ENCODE measurements around the gene PIK3AP1.
A peak's percentile ranks its signal among the peaks of the same experiment; 100 is the strongest.
"Not testable (repeated sequence)": the region's sequence is repeated elsewhere in the genome, so short reads cannot be mapped to it uniquely, and the experiment has no call there.

Gene PIK3AP1

DNA sequence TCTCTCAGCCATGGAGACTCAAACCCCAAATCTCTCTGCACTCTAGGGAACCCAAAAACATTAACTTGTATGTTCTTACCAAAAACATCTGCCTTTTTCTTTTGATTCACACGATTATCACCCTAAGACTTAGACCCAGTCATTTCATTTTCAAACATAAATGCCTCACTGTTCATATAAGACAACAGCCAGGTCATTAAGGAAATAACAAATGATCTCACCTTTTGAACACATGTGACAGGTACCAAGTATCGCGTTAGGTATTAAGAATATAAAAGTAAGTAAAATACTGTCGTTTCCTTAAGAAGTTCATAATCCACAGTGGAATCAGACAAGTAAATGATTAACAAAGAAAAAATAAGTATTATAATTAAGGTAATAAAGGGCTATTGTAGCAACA is 142.3 kb downstream of the PIK3AP1 start:
- Histone ChIP-seq H3K27me3 (ENCODE audit: insufficient read depth, low read length) (no peaks in the 10 kb centered on the region), H3K4me3 (ENCODE audit: low read depth, low read length) (no peak overlapping the region), H3K36me3 (ENCODE audit: insufficient read depth, low read length) (peaks cover 5% of the 10 kb centered on the region), H3K79me2 (ENCODE audit: control insufficient read depth, insufficient read depth, low read length, unreplicated experiment) (peaks cover 92% of the 10 kb centered on the region), H3K4me1 (ENCODE audit: control insufficient read depth, insufficient read depth, low read length, unreplicated experiment) (peaks cover 22% of the 10 kb centered on the region), H3K27ac (ENCODE audit: low read depth, low read length) (no peak overlapping the region), H2AFZ (ENCODE audit: low read length, unreplicated experiment) (no peak overlapping the region)

DNA sequence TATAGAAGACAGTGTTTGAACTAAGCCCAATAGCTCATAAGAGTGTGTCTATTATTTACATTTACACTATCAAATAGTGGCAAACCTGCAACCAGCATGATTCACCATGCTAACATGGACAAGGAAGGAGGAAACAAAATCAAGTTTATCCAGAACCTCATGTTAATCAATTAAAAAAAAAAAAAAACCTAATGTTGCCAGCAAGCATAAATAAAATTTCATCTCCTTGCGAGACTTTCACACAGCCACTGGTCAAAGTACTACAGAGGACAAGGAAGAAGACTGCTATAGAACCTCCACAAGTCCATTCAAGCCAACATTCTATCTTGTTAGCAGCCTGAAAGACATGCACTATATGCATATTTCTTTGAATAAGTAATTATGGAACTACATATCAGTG is 143.2 kb downstream of the PIK3AP1 start:
- Histone ChIP-seq H2AFZ (ENCODE audit: low read length, unreplicated experiment) (no peak overlapping the region), H3K4me3 (ENCODE audit: low read depth, low read length) (no peak overlapping the region), H3K4me1 (ENCODE audit: control insufficient read depth, insufficient read depth, low read length, unreplicated experiment) (peaks cover 18% of the 10 kb centered on the region), H3K27me3 (ENCODE audit: insufficient read depth, low read length) (no peaks in the 10 kb centered on the region), H3K36me3 (ENCODE audit: insufficient read depth, low read length) (peaks cover 5% of the 10 kb centered on the region), H3K27ac (ENCODE audit: low read depth, low read length) (no peak overlapping the region), H3K79me2 (ENCODE audit: control insufficient read depth, insufficient read depth, low read length, unreplicated experiment) (peaks cover 92% of the 10 kb centered on the region)

DNA sequence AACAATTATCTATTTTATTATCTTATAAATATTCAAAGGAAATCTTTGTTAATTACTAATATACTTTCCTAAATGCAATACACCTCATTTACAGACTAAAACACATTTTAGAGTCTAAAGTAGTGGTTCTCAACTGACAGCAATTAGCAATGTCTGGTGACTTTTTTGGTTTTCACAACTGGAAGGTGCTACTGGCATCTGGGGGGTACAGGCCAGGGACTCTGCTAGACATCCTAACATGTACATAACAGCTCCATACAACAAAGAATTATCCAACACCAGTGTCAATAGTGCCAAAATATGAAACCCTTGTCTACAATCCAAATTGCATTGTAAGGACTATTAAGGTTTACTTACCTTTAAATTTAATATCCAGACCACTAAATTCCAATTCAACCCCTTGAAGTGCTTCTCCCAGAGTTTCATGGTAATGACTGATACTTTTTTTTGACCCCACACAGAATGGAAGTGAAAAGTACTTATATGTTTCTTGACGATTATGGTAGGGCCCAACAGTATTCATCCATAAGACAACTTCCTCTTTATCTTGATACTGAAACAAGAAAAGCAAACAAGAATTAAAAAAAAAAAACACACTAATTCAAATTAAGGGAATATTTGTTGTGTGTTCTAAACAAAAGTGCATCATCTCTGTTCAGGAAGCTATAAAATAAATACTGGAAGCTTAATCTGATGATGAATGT is 143.9 kb downstream of the PIK3AP1 start:
- H2AFZ ChIP-seq (ENCODE audit: low read length, unreplicated experiment) = no peak overlapping the region
- H3K4me1 ChIP-seq (ENCODE audit: control insufficient read depth, insufficient read depth, low read length, unreplicated experiment) = peaks cover 12% of the 10 kb centered on the region
- peaks cover 5% of the 10 kb centered on the region for H3K36me3 ChIP-seq (ENCODE audit: insufficient read depth, low read length)
- H3K27ac ChIP-seq (ENCODE audit: low read depth, low read length) = no peak overlapping the region
- H3K27me3 ChIP-seq (ENCODE audit: insufficient read depth, low read length) = no peaks in the 10 kb centered on the region
- peaks cover 92% of the 10 kb centered on the region for H3K79me2 ChIP-seq (ENCODE audit: control insufficient read depth, insufficient read depth, low read length, unreplicated experiment)
- H3K4me3 ChIP-seq (ENCODE audit: low read depth, low read length) = no peak overlapping the region

DNA sequence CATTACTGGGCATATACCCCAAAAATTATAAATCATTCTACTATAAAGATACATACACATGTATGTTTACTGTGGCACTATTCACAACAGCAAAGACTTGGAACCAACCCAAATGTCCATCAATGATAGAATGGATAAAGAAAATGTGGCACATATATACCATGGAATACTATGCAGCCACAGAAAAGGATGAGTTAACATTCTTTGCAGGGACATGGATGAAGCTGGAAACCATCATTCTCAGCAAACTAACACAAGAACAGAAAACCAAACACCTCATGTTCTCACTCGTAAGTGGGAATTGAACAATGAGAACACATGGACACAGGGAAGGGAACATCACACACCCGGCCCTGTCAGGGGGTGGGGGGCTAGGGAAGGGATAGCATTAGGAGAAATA is 145.8 kb downstream of the PIK3AP1 start:
- not testable (repeated sequence) for H3K36me3 ChIP-seq (ENCODE audit: insufficient read depth, low read length); H3K27ac ChIP-seq (ENCODE audit: low read depth, low read length); H3K4me3 ChIP-seq (ENCODE audit: low read depth, low read length); H3K4me1 ChIP-seq (ENCODE audit: control insufficient read depth, insufficient read depth, low read length, unreplicated experiment); H2AFZ ChIP-seq (ENCODE audit: low read length, unreplicated experiment); H3K27me3 ChIP-seq (ENCODE audit: insufficient read depth, low read length)
- H3K79me2 ChIP-seq (ENCODE audit: control insufficient read depth, insufficient read depth, low read length, unreplicated experiment) = peaks cover 91% of the 10 kb centered on the region

- Histone ChIP-seq H3K36me3 (ENCODE audit: insufficient read depth, low read length) (peaks cover 5% of the 10 kb centered on the region), H3K27me3 (ENCODE audit: insufficient read depth, low read length) (no peaks in the 10 kb centered on the region), H3K27ac (ENCODE audit: low read depth, low read length) (no peak overlapping the region), H3K4me3 (ENCODE audit: low read depth, low read length) (no peak overlapping the region), H3K79me2 (ENCODE audit: control insufficient read depth, insufficient read depth, low read length, unreplicated experiment) (peaks cover 93% of the 10 kb centered on the region), H3K4me1 (ENCODE audit: control insufficient read depth, insufficient read depth, low read length, unreplicated experiment) (peaks cover 6% of the 10 kb centered on the region), H2AFZ (ENCODE audit: low read length, unreplicated experiment) (no peak overlapping the region)
Measured at GRCh38 chr10:96573036-96573435, 147.3 kb downstream of the PIK3AP1 start.

DNA sequence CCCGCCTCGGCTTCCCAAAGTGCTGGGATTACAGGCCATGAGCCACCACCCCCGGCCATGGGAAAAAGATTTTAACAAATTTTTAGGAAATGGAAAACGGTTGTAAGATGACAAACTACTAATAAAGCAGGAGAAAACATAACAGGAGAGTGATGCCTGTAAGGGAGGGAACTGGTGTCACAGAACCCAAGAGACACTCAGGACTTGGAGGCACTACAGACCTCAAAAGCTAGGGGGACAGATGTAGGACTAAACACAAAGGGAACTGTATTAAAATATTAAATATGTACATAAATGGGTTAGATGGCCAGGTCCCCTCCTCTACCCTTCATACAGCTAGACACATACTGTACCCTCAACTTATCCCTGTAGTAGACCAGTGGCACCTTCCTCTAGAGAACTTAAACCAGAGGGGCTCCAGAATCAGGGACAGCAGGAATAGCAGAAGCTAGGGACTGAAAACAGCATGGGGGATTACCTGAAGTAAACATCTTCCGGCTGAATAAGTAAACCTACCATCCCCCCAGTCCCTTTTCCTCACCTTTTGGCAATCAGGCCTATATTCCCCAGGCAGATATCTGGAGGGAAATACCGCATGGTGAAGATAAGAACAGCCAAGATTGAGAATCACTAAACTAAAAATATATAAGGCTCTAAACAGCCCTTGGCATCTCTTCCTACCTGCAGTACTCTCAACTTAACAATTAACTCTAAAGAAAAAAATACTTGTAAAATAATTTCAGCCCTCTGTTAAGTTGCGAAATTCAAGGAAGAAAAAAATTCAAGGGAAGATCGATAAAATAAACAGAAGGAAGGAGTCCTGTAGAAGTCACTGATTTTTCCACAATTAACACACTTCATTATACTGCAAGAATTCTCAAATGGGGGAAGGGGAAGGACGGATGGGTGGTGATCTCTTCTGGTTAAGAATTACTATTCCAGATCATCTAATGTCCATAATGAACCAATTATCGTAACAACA is 149.0 kb downstream of the PIK3AP1 start:
- Histone ChIP-seq H2AFZ (ENCODE audit: low read length, unreplicated experiment) (no peak overlapping the region), H3K27ac (ENCODE audit: low read depth, low read length) (no peak overlapping the region), H3K36me3 (ENCODE audit: insufficient read depth, low read length) (peaks cover 5% of the 10 kb centered on the region), H3K4me3 (ENCODE audit: low read depth, low read length) (no peak overlapping the region), H3K79me2 (ENCODE audit: control insufficient read depth, insufficient read depth, low read length, unreplicated experiment) (peaks cover 89% of the 10 kb centered on the region), H3K4me1 (ENCODE audit: control insufficient read depth, insufficient read depth, low read length, unreplicated experiment) (peaks cover 4% of the 10 kb centered on the region), H3K27me3 (ENCODE audit: insufficient read depth, low read length) (no peaks in the 10 kb centered on the region)

DNA sequence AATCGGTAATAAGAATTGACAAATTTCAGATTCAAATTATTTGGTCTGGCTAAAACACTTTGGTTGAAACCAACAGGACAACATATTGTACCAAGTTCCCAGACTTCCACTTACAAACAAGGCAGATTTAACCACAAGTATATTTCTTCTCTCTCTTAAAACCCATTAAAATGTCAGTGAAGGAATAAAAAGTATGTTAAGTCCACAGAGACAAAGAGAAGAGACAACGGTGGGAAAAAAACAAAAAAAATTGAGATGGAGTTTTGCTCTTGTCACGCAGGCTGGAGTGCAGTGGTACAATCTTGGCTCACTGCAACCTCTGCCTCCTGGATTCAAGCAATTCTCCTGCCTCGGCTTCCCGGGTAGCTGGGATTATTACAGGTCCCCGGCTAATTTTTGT is 149.8 kb downstream of the PIK3AP1 start:
- Histone ChIP-seq H3K27ac (ENCODE audit: low read depth, low read length) (no peak overlapping the region), H3K4me3 (ENCODE audit: low read depth, low read length) (no peak overlapping the region), H2AFZ (ENCODE audit: low read length, unreplicated experiment) (no peak overlapping the region), H3K4me1 (ENCODE audit: control insufficient read depth, insufficient read depth, low read length, unreplicated experiment) (peaks cover 10% of the 10 kb centered on the region), H3K79me2 (ENCODE audit: control insufficient read depth, insufficient read depth, low read length, unreplicated experiment) (peaks cover 83% of the 10 kb centered on the region), H3K27me3 (ENCODE audit: insufficient read depth, low read length) (no peaks in the 10 kb centered on the region), H3K36me3 (ENCODE audit: insufficient read depth, low read length) (peaks cover 5% of the 10 kb centered on the region)

GRCh38 chr10:96568402-96568801 is 151.9 kb downstream of the PIK3AP1 start:
- no peak overlapping the region for H3K4me3 ChIP-seq (ENCODE audit: low read depth, low read length)
- H2AFZ ChIP-seq (ENCODE audit: low read length, unreplicated experiment) = no peak overlapping the region
- H3K36me3 ChIP-seq (ENCODE audit: insufficient read depth, low read length) = no peaks in the 10 kb centered on the region; the same call in none of the 2 replicates
- no peak overlapping the region for H3K27ac ChIP-seq (ENCODE audit: low read depth, low read length)
- H3K4me1 ChIP-seq (ENCODE audit: control insufficient read depth, insufficient read depth, low read length, unreplicated experiment) = peaks cover 10% of the 10 kb centered on the region
- H3K27me3 ChIP-seq (ENCODE audit: insufficient read depth, low read length) = no peaks in the 10 kb centered on the region
- H3K79me2 ChIP-seq (ENCODE audit: control insufficient read depth, insufficient read depth, low read length, unreplicated experiment) = peaks cover 85% of the 10 kb centered on the region

DNA sequence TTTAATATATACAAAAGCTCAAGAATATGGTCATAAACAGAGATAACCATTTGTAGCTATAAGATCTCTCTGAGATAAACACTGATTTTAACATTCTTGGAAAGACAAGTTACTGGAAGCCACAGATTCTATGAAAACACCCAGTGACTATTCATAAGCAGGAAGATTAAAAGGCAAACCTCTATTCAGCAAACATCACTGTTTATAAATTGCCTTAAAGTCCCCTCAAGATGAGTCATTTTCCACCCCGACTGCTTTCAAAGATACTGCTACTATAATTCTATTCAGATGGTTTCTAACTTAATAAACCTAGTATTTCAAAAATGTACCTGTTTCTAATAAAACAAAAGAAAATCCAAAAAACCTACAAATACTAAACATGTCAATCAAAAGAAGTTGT is 154.5 kb downstream of the PIK3AP1 start:
- peaks cover 65% of the 10 kb centered on the region for H3K79me2 ChIP-seq (ENCODE audit: control insufficient read depth, insufficient read depth, low read length, unreplicated experiment)
- H2AFZ ChIP-seq (ENCODE audit: low read length, unreplicated experiment) = no peak overlapping the region
- no peak overlapping the region for H3K27ac ChIP-seq (ENCODE audit: low read depth, low read length)
- no peak overlapping the region for H3K4me3 ChIP-seq (ENCODE audit: low read depth, low read length)
- peaks cover 4% of the 10 kb centered on the region for H3K36me3 ChIP-seq (ENCODE audit: insufficient read depth, low read length)
- peaks cover 19% of the 10 kb centered on the region for H3K4me1 ChIP-seq (ENCODE audit: control insufficient read depth, insufficient read depth, low read length, unreplicated experiment)
- no peaks in the 10 kb centered on the region for H3K27me3 ChIP-seq (ENCODE audit: insufficient read depth, low read length)

DNA sequence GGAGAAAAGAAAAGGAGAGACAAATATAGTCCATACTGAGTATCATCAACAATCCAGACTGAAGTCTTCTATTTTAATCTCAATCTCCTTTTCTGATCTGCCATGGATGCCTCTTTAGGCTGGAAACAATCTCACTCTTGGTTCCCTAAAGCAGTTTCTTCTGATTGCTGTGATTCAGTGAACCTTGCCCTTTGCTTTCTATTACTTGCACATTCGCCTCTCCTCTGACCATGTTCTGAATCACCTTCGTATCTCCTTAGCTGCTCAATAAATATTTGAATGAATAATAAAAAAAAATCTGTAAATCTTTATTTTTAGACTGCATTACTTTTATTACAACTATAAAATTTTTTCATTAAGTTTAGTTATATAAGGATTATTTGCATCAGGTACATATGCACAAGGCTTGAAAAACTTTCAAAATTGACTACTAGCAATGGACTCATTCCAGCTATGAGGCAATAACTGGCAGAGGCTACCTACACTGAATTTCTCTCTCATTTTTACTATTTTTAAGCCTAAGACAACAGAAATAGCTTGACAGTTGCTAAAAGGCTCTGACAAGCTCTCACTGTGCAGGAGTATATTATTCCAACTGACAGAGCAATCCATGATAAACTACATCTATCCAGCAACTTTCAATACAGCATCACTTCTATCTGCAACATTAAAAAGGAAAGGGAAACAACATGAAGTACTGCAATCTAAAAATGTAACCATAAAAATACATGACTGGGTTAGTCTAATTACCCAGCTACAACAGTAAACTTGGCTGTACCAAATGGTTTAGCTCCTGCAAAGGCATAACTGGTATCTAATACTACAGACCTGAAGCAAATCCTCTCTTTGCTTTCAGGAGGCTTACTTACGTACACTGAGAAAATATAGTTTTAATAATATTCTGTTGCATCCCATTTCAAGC is 159.1 kb downstream of the PIK3AP1 start:
- Histone ChIP-seq H3K27ac (ENCODE audit: low read depth, low read length) (peak overlapping the region; percentile 32), H3K4me1 (ENCODE audit: control insufficient read depth, insufficient read depth, low read length, unreplicated experiment) (peaks cover 18% of the 10 kb centered on the region), H3K79me2 (ENCODE audit: control insufficient read depth, insufficient read depth, low read length, unreplicated experiment) (peaks cover 34% of the 10 kb centered on the region), H3K27me3 (ENCODE audit: insufficient read depth, low read length) (no peaks in the 10 kb centered on the region), H3K36me3 (ENCODE audit: insufficient read depth, low read length) (peaks cover 19% of the 10 kb centered on the region), H3K4me3 (ENCODE audit: low read depth, low read length) (no peak overlapping the region), H2AFZ (ENCODE audit: low read length, unreplicated experiment) (no peak overlapping the region)

Data from ACC112 (cell line).